ENCODE data around the gene FADS3.

GRCh38 chr11:61847914-61848581 lies 43.3 kb downstream of the FADS3 start:
- TF ChIP-seq CTCF (IDR thresholded peaks at IDR 0.05), result no peak
- no peak for TF ChIP-seq EZH2 (IDR thresholded peaks at IDR 0.05)
- no peak for TF ChIP-seq EZH2phosphoT487 (IDR thresholded peaks at IDR 0.05)
